D721Med (cell line): ENCODE results near the gene NUDT21.

ENCODE experiments used
- DNase-seq: peaks from one replicate; pipeline ENCODE4 v3.0.0; 2011; ENCODE audit warnings: low spot score; ENCODE audit not compliant: insufficient read length
- FAIRE-seq: peaks from 2 replicates; lab custom pipeline; 2011; peaks lifted over from hg19 to GRCh38; lab: Jason Lieb, UNC
- CTCF ChIP-seq: IDR thresholded peaks from 2 replicates; pipeline ENCODE4 v1.5.1; 2012; ENCODE audit warnings: mild to moderate bottlenecking, control low read depth; ENCODE audit not compliant: insufficient read depth; ENCODE audit errors: missing control alignments

Gene NUDT21

GRCh38 chr16:56424404-56424764 lies 26.7 kb downstream of the NUDT21 start:
- FAIRE-seq (no peak), DNase-seq (no peak)
- no peak for TF ChIP-seq CTCF

- TF ChIP-seq CTCF: no peak
- FAIRE-seq (no peak), DNase-seq (no peak)
Observed at GRCh38 chr16:56423584-56424403, 27.3 kb downstream of the NUDT21 start.

GRCh38 chr16:56422896-56423441 lies 28.2 kb downstream of the NUDT21 start:
- FAIRE-seq: no peak
- no peak for TF ChIP-seq CTCF

GRCh38 chr16:56421976-56422669 lies 29.0 kb downstream of the NUDT21 start:
- DNase-seq (no peak), FAIRE-seq (no peak)
- TF ChIP-seq CTCF: no peak

More at GRCh38 chr16:56422896-56423441, 28.2 kb downstream of the NUDT21 start:
- no peak for DNase-seq

- TF ChIP-seq CTCF: no peak
- FAIRE-seq (no peak), DNase-seq (no peak)
Observed at GRCh38 chr16:56421313-56421712, 29.8 kb downstream of the NUDT21 start.

GRCh38 chr16:56420613-56421012 lies 30.5 kb downstream of the NUDT21 start:
- FAIRE-seq (no peak), DNase-seq (no peak)
- TF ChIP-seq CTCF: no peak
